AG04449 (cell line): ENCODE measurements around the gene TRIM22.

Experiments used
- CTCF ChIA-PET: fragments of 350-600 bp; formaldehyde crosslinking; extraction: SDS; loops from one replicate; lab custom pipeline; 2021; ENCODE audit warnings: antibody characterized with exemption; lab: Yijun Ruan, JAX
- POLR2A ChIA-PET: fragments of 400-600, 350-600 bp; formaldehyde crosslinking; extraction: SDS; loops from one replicate; lab custom pipeline; 2020; ENCODE audit warnings: antibody characterized with exemption, inconsistent platforms; lab: Yijun Ruan, JAX
- DNase-seq: peaks from one replicate; pipeline ENCODE4 v3.0.0-alpha.2; 2010; ENCODE audit warnings: low read depth, low spot score
- H3K4me3 ChIP-seq: 2 replicates; pipeline ENCODE4 v1.5.1; 2011; ENCODE audit warnings: low read depth, mild to moderate bottlenecking, control low read depth, low read length
- CTCF ChIP-seq: IDR thresholded peaks from one replicate; pipeline ENCODE4 v1.5.1; 2011; ENCODE audit warnings: mild to moderate bottlenecking, moderate library complexity, low read length, control low read depth, inconsistent platforms; ENCODE audit not compliant: insufficient read depth; ENCODE audit errors: missing control alignments

Gene TRIM22

GRCh38 chr11:5698281-5698680 lies 8.7 kb downstream of the TRIM22 start:
- CTCF ChIA-PET = no interaction called here
- POLR2A ChIA-PET = interaction anchor here (0.6 kb wide), 1 partner anchor 159 kb away, joined by 3 read pairs; no protein-coding TSS in a partner anchor
- DNase-seq = no peak
- H3K4me3 ChIP-seq = no peak overlapping the region
- no peak for TF ChIP-seq CTCF

GRCh38 chr11:5700421-5701054 lies 10.9 kb downstream of the TRIM22 start:
- CTCF ChIA-PET = interaction anchor here (2.2 kb wide), 1 partner anchor 16 kb away, joined by 8 read pairs; the partner anchor contains the start of gene TRIM5
- DNase-seq = no peak
- H3K4me3 ChIP-seq = no peak overlapping the region
- no peak for TF ChIP-seq CTCF
- POLR2A ChIA-PET = no interaction called here

GRCh38 chr11:5701055-5701577 lies 11.5 kb downstream of the TRIM22 start:
- no peak for TF ChIP-seq CTCF
- no peak for DNase-seq
- CTCF ChIA-PET = interaction anchor here (2.2 kb wide), 1 partner anchor 16 kb away, joined by 8 read pairs; the partner anchor contains the start of gene TRIM5
- no peak overlapping the region for H3K4me3 ChIP-seq
- POLR2A ChIA-PET = no interaction called here

GRCh38 chr11:5703741-5704536 lies 14.3 kb downstream of the TRIM22 start:
- ChIA-PET CTCF (no interaction called here), POLR2A (no interaction called here)
- no peak overlapping the region for H3K4me3 ChIP-seq
- no peak for DNase-seq
- TF ChIP-seq CTCF = no peak

- DNase-seq = no peak
- no peak overlapping the region for H3K4me3 ChIP-seq
- TF ChIP-seq CTCF = no peak
- ChIA-PET POLR2A (no interaction called here), CTCF (no interaction called here)
Measured at GRCh38 chr11:5705688-5706087, 16.1 kb downstream of the TRIM22 start.

- ChIA-PET CTCF (no interaction called here), POLR2A (no interaction called here)
- no peak overlapping the region for H3K4me3 ChIP-seq
- peak; percentile 8 for TF ChIP-seq CTCF
- DNase-seq = no peak
Measured at GRCh38 chr11:5712507-5712906, 22.9 kb downstream of the TRIM22 start.
